HL-60 (cell line): Measurements from ENCODE around the gene PYGB.

Experiments
- CTCF ChIP-seq: IDR thresholded peaks from one replicate; pipeline ENCODE4 v1.5.1; 2011; ENCODE audit warnings: low read length, control low read depth, inconsistent platforms; ENCODE audit not compliant: insufficient read depth
- POLR2AphosphoS5 ChIP-seq: IDR thresholded peaks from 2 replicates; pipeline ENCODE4 v1.6.1; 2012; ENCODE audit warnings: low read depth
- REST ChIP-seq: IDR thresholded peaks from 2 replicates; pipeline ENCODE4 v1.6.1; 2012; ENCODE audit warnings: low read depth; ENCODE audit not compliant: insufficient replicate concordance
- SPI1 ChIP-seq: IDR thresholded peaks from 2 replicates; pipeline ENCODE4 v1.6.1; 2012; ENCODE audit warnings: low read depth, mild to moderate bottlenecking, borderline replicate concordance

GRCh38 chr20:25309395-25310267 is 61.7 kb downstream of the PYGB start:
- TF ChIP-seq CTCF, result no peak
- TF ChIP-seq POLR2AphosphoS5, result no peak
- TF ChIP-seq SPI1, result no peak
- TF ChIP-seq REST, result no peak
